CD4-positive, alpha-beta T cell (primary cell): Measurements from ENCODE around the gene KCNMB2. TPM values are rescaled to one million over a fixed set of nuclear protein-coding genes. Genes with fewer than 3 reads are reported as not detected.
"Not testable (repeated sequence)": the region's sequence is repeated elsewhere in the genome, so short reads cannot be mapped to it uniquely, and the experiment has no call there.

Source experiments
- ATAC-seq: fragments of 200-7000 bp; cut with Tn5 transposase; one replicate; pipeline ENCODE4 v1.10.0; 2022; ENCODE audit warnings: mild to moderate bottlenecking; ENCODE audit not compliant: poor library complexity
- CTCF ChIA-PET: fragments of 350-600 bp; sonication (Branson Sonifier 250); formaldehyde crosslinking; loops from one replicate; lab custom pipeline; 2021; ENCODE audit warnings: antibody characterized with exemption, inconsistent platforms; lab: Charles Lee
- POLR2A ChIA-PET: fragments of 350-600 bp; sonication (Branson Sonifier 250); formaldehyde crosslinking; loops from one replicate; lab custom pipeline; 2021; ENCODE audit warnings: antibody characterized with exemption, inconsistent platforms; lab: Charles Lee
- DNase-seq, 14 experiments: peaks; one replicate each; pipeline ENCODE4 v3.0.0-alpha.2; 2013 to 2020; ENCODE audit warnings: mixed read lengths in 2 of 14
- H3K27ac ChIP-seq, 2 donors: one replicate each; pipeline versions ENCODE4 v1.5.1 to v1.7.0; 2013; ENCODE audit warnings: low read length in 2 of 2, low read depth in 1 of 2, mild to moderate bottlenecking in 1 of 2
- H3K27me3 ChIP-seq, 2 experiments: 1 replicate in 1 of 2; 2 replicates in 1 of 2; pipeline versions ENCODE4 v1.6.1 to v1.7.0; 2013; ENCODE audit warnings: low read length in 2 of 2, control low read depth in 1 of 2, mild to moderate bottlenecking in 1 of 2, moderate library complexity in 1 of 2; ENCODE audit not compliant: insufficient read depth in 2 of 2, control insufficient read depth in 1 of 2
- H3K36me3 ChIP-seq: one replicate; pipeline ENCODE4 v1.6.1; 2013; ENCODE audit warnings: low read length, control low read depth; ENCODE audit not compliant: insufficient read depth
- H3K4me1 ChIP-seq: one replicate; pipeline ENCODE4 v1.6.1; 2013; ENCODE audit warnings: low read length, control low read depth; ENCODE audit not compliant: insufficient read depth
- H3K4me3 ChIP-seq: one replicate; pipeline ENCODE4 v1.5.1; 2013; ENCODE audit warnings: mild to moderate bottlenecking, low read length, moderate library complexity
- H3K9me3 ChIP-seq, 2 experiments: 1 replicate in 1 of 2; 2 replicates in 1 of 2; pipeline versions ENCODE4 v1.6.1 to v1.7.0; 2013; ENCODE audit warnings: low read length in 2 of 2, mild to moderate bottlenecking in 2 of 2, control low read depth in 1 of 2, moderate library complexity in 1 of 2; ENCODE audit not compliant: control insufficient read depth in 1 of 2, insufficient read depth in 1 of 2
- H3K27ac Mint-ChIP-seq: one replicate; pipeline ENCODE4 v1.8.0; 2020; ENCODE audit warnings: mixed read lengths
- H3K27me3 Mint-ChIP-seq: one replicate; pipeline ENCODE4 v1.8.0; 2021; ENCODE audit warnings: mixed read lengths
- H3K36me3 Mint-ChIP-seq: one replicate; pipeline ENCODE4 v1.8.0; 2021; ENCODE audit warnings: low read depth, mixed read lengths
- H3K4me1 Mint-ChIP-seq: one replicate; pipeline ENCODE4 v1.8.0; 2021; ENCODE audit warnings: low read depth, mixed read lengths
- H3K4me3 Mint-ChIP-seq: one replicate; pipeline ENCODE4 v1.8.0; 2020; ENCODE audit warnings: mild to moderate bottlenecking, mixed read lengths
- H3K9me3 Mint-ChIP-seq: one replicate; pipeline ENCODE4 v1.8.0; 2020; ENCODE audit warnings: mixed read lengths
- intact Hi-C, 2 experiments: fragments of 100-400 bp; cut with DNase I in 1 of 2; cut with micrococcal nuclease in 1 of 2; formaldehyde crosslinking; loops; one replicate each; pipeline versions ENCODE4 v1.15.1 to v1.9.0; 2023 to 2025; cut with DNase I, micrococcal nuclease
- total RNA-seq, 174 experiments: library from RNA in 2 of 174; stranded (reverse) in 2 of 174; gene quantifications; one replicate each; pipeline ENCODE4 v1.2.3 and lab custom pipeline; 2021 to 2026
- TF ChIP-seq, protein P1 (sequence below): fragments of 200-600 bp; IDR thresholded peaks from one replicate; pipeline ENCODE4 v1.8.0; 2022; ENCODE audit warnings: antibody characterized with exemption, mild to moderate bottlenecking

The KCNMB2 gene
- total RNA-seq, 2 experiments from 2014 or later, result not detected

DNA sequence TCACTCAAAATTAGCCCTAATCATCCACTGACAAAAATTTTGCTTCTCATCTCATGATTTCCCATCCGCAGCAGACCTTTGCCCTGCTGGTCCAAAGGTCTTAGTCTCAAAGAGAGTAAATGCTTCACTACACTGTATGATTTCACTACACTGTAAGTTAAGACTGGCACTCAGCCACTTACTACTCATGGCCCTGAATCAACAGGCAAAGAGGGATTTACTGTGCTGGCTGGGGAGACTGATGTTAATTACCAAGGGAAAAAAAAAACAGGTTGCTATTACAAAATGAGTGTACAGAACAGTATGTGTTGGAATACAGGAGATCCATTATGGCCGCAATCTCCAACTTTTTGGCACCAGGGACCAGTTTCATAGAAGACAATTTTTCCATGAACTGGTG, 320.6 kb downstream of the KCNMB2 start:
- H3K9me3 ChIP-seq, result peaks cover 0 to 3% of the 10 kb centered on the region in 2 experiments
- ChIA-PET POLR2A (no interaction called here), CTCF (no interaction called here)
- intact Hi-C loops, result no loop called here
- no peak overlapping the region for H3K27ac ChIP-seq
- no peak for DNase-seq
- H3K27ac Mint-ChIP-seq, result no peak overlapping the region
- no peak overlapping the region for H3K4me3 Mint-ChIP-seq
- H3K9me3 Mint-ChIP-seq, result peaks cover 2% of the 10 kb centered on the region
- no peaks in the 10 kb centered on the region for H3K36me3 ChIP-seq
- H3K4me1 ChIP-seq, result no peaks in the 10 kb centered on the region
- TF ChIP-seq, protein P1, sequence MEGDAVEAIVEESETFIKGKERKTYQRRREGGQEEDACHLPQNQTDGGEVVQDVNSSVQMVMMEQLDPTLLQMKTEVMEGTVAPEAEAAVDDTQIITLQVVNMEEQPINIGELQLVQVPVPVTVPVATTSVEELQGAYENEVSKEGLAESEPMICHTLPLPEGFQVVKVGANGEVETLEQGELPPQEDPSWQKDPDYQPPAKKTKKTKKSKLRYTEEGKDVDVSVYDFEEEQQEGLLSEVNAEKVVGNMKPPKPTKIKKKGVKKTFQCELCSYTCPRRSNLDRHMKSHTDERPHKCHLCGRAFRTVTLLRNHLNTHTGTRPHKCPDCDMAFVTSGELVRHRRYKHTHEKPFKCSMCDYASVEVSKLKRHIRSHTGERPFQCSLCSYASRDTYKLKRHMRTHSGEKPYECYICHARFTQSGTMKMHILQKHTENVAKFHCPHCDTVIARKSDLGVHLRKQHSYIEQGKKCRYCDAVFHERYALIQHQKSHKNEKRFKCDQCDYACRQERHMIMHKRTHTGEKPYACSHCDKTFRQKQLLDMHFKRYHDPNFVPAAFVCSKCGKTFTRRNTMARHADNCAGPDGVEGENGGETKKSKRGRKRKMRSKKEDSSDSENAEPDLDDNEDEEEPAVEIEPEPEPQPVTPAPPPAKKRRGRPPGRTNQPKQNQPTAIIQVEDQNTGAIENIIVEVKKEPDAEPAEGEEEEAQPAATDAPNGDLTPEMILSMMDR, result no peak
- no peaks in the 10 kb centered on the region for H3K27me3 Mint-ChIP-seq
- H3K4me1 Mint-ChIP-seq, result no peaks in the 10 kb centered on the region
- no peak overlapping the region for H3K4me3 ChIP-seq
- no peak for ATAC-seq
- H3K36me3 Mint-ChIP-seq, result no peaks in the 10 kb centered on the region
- H3K27me3 ChIP-seq, result no peaks in the 10 kb centered on the region

DNA sequence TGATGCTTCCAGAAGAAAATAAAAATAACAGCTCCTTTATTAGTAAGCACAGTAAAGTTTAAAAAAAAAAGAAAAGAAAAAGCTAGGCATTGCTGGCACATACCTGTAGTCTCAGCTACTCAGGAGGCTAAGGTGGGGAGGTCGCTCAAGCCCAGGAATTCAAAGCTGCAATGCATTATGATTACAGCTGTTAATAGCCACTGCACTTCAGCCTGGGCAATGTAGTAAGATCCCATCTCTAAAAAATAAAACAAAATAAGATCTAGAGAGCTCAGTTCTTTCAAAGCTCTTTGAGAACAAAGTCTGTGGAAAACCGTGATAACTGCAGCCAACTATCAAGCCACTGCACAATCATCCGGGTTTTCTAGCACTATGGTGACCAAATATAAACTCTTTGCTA, 323.1 kb downstream of the KCNMB2 start:
- Histone ChIP-seq H3K36me3 (no peaks in the 10 kb centered on the region), H3K4me3 (no peak overlapping the region), H3K27ac (no peak overlapping the region), H3K9me3 (peaks cover 0 to 3% of the 10 kb centered on the region in 2 experiments), H3K4me1 (no peaks in the 10 kb centered on the region), H3K27me3 (no peaks in the 10 kb centered on the region)
- H3K4me1 Mint-ChIP-seq, result no peaks in the 10 kb centered on the region
- ATAC-seq, result no peak
- no peak overlapping the region for H3K27ac Mint-ChIP-seq
- CTCF ChIA-PET, result no interaction called here
- POLR2A ChIA-PET, result no interaction called here
- DNase-seq, result no peak
- H3K27me3 Mint-ChIP-seq, result no peaks in the 10 kb centered on the region
- peaks cover 2% of the 10 kb centered on the region for H3K9me3 Mint-ChIP-seq
- TF ChIP-seq, protein P1, result no peak
- intact Hi-C loops, result no loop called here
- H3K36me3 Mint-ChIP-seq, result no peaks in the 10 kb centered on the region
- no peak overlapping the region for H3K4me3 Mint-ChIP-seq

DNA sequence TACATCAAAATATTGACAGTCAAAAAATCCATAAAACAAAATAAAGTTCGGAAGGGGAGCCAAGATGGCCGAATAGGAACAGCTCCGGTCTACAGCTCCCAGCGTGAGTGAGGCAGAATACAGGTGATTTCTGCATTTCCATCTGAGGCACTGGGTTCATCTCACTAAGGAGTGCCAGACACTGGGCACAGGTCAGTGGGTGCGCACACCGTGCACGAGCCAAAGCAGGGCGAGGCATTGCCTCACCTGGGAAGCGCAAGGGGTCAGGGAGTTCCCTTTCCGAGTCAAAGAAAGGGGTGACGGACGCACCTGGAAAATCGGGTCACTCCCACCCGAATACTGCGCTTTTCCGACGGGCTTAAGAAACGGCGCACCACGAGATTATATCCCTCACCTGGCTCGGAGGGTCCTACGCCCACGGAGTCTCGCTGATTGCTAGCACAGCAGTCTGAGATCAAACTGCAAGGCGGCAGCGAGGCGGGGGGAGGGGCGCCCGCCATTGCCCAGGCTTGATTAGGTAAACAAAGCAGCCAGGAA, 323.7 kb downstream of the KCNMB2 start:
- H3K36me3 Mint-ChIP-seq, H3K4me1 Mint-ChIP-seq, H3K9me3 ChIP-seq, CTCF ChIA-PET, H3K27ac ChIP-seq, ATAC-seq, H3K4me3 Mint-ChIP-seq, intact Hi-C loops, H3K36me3 ChIP-seq, DNase-seq, H3K27me3 Mint-ChIP-seq, H3K9me3 Mint-ChIP-seq, H3K4me3 ChIP-seq, H3K27me3 ChIP-seq, H3K4me1 ChIP-seq, POLR2A ChIA-PET, H3K27ac Mint-ChIP-seq: not testable (repeated sequence)

DNA sequence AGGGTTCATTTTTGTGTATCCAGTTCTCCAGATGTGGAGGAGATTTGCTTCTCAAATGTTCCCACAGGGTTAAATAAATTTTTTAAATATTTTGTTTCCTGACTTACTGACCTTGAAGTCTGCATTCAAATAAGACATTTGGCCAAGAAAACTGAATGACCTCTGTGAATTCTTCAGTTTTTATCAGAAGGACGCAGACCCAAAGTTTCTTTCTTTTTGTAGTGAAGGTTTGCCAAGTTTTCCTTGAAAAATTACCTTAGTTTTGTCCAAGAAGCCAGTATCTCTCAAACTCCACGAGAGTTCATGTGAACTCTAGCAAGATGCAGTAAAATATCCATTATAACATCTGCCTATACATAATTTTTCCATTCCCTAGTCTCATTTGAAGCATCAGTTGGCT, 332.4 kb downstream of the KCNMB2 start:
- H3K9me3 ChIP-seq, result no peaks in the 10 kb centered on the region
- no peak overlapping the region for H3K27ac ChIP-seq
- TF ChIP-seq, protein P1, result no peak
- ATAC-seq, result no peak
- H3K27ac Mint-ChIP-seq, result no peak overlapping the region
- H3K9me3 Mint-ChIP-seq, result peaks cover 4% of the 10 kb centered on the region
- H3K4me3 Mint-ChIP-seq, result no peak overlapping the region
- ChIA-PET CTCF (no interaction called here), POLR2A (no interaction called here)
- no peaks in the 10 kb centered on the region for H3K36me3 ChIP-seq
- intact Hi-C loops, result no loop called here
- H3K4me1 Mint-ChIP-seq, result no peaks in the 10 kb centered on the region
- H3K36me3 Mint-ChIP-seq, result no peaks in the 10 kb centered on the region
- no peaks in the 10 kb centered on the region for H3K4me1 ChIP-seq
- no peak overlapping the region for H3K4me3 ChIP-seq
- no peak for DNase-seq
- H3K27me3 Mint-ChIP-seq, result no peaks in the 10 kb centered on the region
- no peaks in the 10 kb centered on the region for H3K27me3 ChIP-seq
